WTC11 (cell line): Measurements from ENCODE around the gene HECW1. TPM values are rescaled to one million over a fixed set of nuclear protein-coding genes. Genes with fewer than 3 reads are reported as not detected.
"Not testable (repeated sequence)": the region's sequence is repeated elsewhere in the genome, so short reads cannot be mapped to it uniquely, and the experiment has no call there.

Experiments used
- ATAC-seq: fragments of 200-7000 bp; cut with Tn5 transposase; 2 replicates; pipeline ENCODE4 v1.10.0; 2021; ENCODE audit warnings: mild to moderate bottlenecking, moderate library complexity
- CTCF ChIA-PET: fragments of 300-600 bp; sonication (Branson Sonifier 250); formaldehyde crosslinking; loops from one replicate; lab custom pipeline; 2021; ENCODE audit warnings: antibody characterized with exemption; lab: Charles Lee
- POLR2A ChIA-PET: fragments of 350-600 bp; sonication (Branson Sonifier 250); formaldehyde crosslinking; loops from one replicate; lab custom pipeline; 2021; ENCODE audit warnings: antibody characterized with exemption; lab: Charles Lee
- DNase-seq: peaks from one replicate; pipeline ENCODE4 v3.0.0; 2021; ENCODE audit warnings: low spot score
- H3K27ac Mint-ChIP-seq: 2 replicates; pipeline ENCODE4 v1.8.0; 2021; ENCODE audit warnings: mixed read lengths
- H3K27me3 Mint-ChIP-seq: 2 replicates; pipeline ENCODE4 v1.8.0; 2021; ENCODE audit warnings: low read depth, mild to moderate bottlenecking, moderate library complexity, mixed read lengths
- H3K36me3 Mint-ChIP-seq: 2 replicates; pipeline ENCODE4 v1.8.0; 2021; ENCODE audit warnings: mixed read lengths
- H3K4me1 Mint-ChIP-seq: 2 replicates; pipeline ENCODE4 v1.8.0; 2022; ENCODE audit warnings: mixed read lengths
- H3K4me3 Mint-ChIP-seq: 2 replicates; pipeline ENCODE4 v1.8.0; 2021; ENCODE audit warnings: mild to moderate bottlenecking, moderate library complexity, mixed read lengths
- H3K9me3 Mint-ChIP-seq: 2 replicates; pipeline ENCODE4 v1.8.0; 2021; ENCODE audit warnings: mixed read lengths
- CDX4 ChIP-seq: fragments of 250-450 bp; sonication (Bioruptor Pico); IDR thresholded peaks from 2 replicates; pipeline ENCODE4 v1.9.0; 2021; ENCODE audit warnings: moderate library complexity, mild to moderate bottlenecking, inconsistent platforms, borderline replicate concordance
- CREB1 ChIP-seq: sonication (generic); formaldehyde crosslinking; IDR thresholded peaks from 2 replicates; pipeline ENCODE4 v1.8.0; 2023; ENCODE audit warnings: mild to moderate bottlenecking, missing genetic modification reagents
- ERG ChIP-seq: fragments of 250-450 bp; sonication (Bioruptor Pico); IDR thresholded peaks from 2 replicates; pipeline ENCODE4 v1.8.0; 2021; ENCODE audit warnings: mild to moderate bottlenecking
- ETV6 ChIP-seq: sonication (generic); formaldehyde crosslinking; IDR thresholded peaks from 2 replicates; pipeline ENCODE4 v1.8.1; 2022; ENCODE audit warnings: mild to moderate bottlenecking, missing genetic modification reagents
- GTF2I ChIP-seq: fragments of 250-450 bp; sonication (Bioruptor Pico); conservative IDR thresholded peaks from 2 replicates; pipeline ENCODE4 v1.4.0; 2021; ENCODE audit warnings: mild to moderate bottlenecking
- KAT7 ChIP-seq: sonication (generic); formaldehyde crosslinking; IDR thresholded peaks from 2 replicates; pipeline ENCODE4 v1.8.1; 2023; ENCODE audit warnings: missing genetic modification reagents, mild to moderate bottlenecking, borderline replicate concordance
- MXD4 ChIP-seq: fragments of 250-450 bp; sonication (Bioruptor Pico); IDR thresholded peaks from 2 replicates; pipeline ENCODE4 v1.8.0; 2021; ENCODE audit warnings: mild to moderate bottlenecking, moderate library complexity, borderline replicate concordance
- NFATC4 ChIP-seq: fragments of 250-450 bp; sonication (Bioruptor Pico); IDR thresholded peaks from 2 replicates; pipeline ENCODE4 v1.9.0; 2021; ENCODE audit warnings: mild to moderate bottlenecking
- NFYB ChIP-seq: sonication (generic); formaldehyde crosslinking; conservative IDR thresholded peaks from 2 replicates; pipeline ENCODE4 v1.8.0; 2022; ENCODE audit warnings: low read depth, missing genetic modification reagents
- OVOL2 ChIP-seq: fragments of 250-450 bp; sonication (Bioruptor Pico); IDR thresholded peaks from 2 replicates; pipeline ENCODE4 v1.9.0; 2021; ENCODE audit warnings: mild to moderate bottlenecking, borderline replicate concordance
- RELA ChIP-seq: sonication (generic); formaldehyde crosslinking; IDR thresholded peaks from 2 replicates; pipeline ENCODE4 v1.8.1; 2022; ENCODE audit warnings: missing genetic modification reagents, mild to moderate bottlenecking, borderline replicate concordance
- USF2 ChIP-seq: sonication (generic); formaldehyde crosslinking; IDR thresholded peaks from 2 replicates; pipeline ENCODE4 v1.8.1; 2023; ENCODE audit warnings: mild to moderate bottlenecking, missing genetic modification reagents, moderate library complexity
- ZBTB21 ChIP-seq: sonication (generic); formaldehyde crosslinking; IDR thresholded peaks from 2 replicates; pipeline ENCODE4 v1.8.1; 2023; ENCODE audit warnings: mild to moderate bottlenecking, missing genetic modification reagents, borderline replicate concordance
- ZNF121 ChIP-seq: sonication (generic); formaldehyde crosslinking; IDR thresholded peaks from 2 replicates; pipeline ENCODE4 v1.8.0; 2023; ENCODE audit warnings: missing genetic modification reagents
- ZNF219 ChIP-seq: sonication (generic); formaldehyde crosslinking; IDR thresholded peaks from 2 replicates; pipeline ENCODE4 v1.8.0; 2023; ENCODE audit warnings: missing genetic modification reagents, mild to moderate bottlenecking, borderline replicate concordance
- total RNA-seq: library from RNA; stranded (reverse); gene quantifications from 3 replicates; pipeline ENCODE4 v1.2.3, GENCODE V29; 2021
- TF ChIP-seq, protein P1 (sequence below): fragments of 200-600 bp; IDR thresholded peaks from 2 replicates; pipeline ENCODE4 v1.8.0; 2022; ENCODE audit warnings: antibody characterized with exemption
- TF ChIP-seq, protein P2 (sequence below): sonication (generic); formaldehyde crosslinking; IDR thresholded peaks from 2 replicates; pipeline ENCODE4 v1.8.1; 2023; ENCODE audit warnings: mild to moderate bottlenecking, missing genetic modification reagents
- TF ChIP-seq, protein P3 (sequence below): sonication (generic); formaldehyde crosslinking; IDR thresholded peaks from 2 replicates; pipeline ENCODE4 v1.8.1; 2023; ENCODE audit warnings: mild to moderate bottlenecking, missing genetic modification reagents, borderline replicate concordance

The HECW1 gene
- total RNA-seq, 1 experiment from 2014 or later: 6.1 TPM

- TF ChIP-seq GTF2I (CRISPR knock-in tag): no peak
- no peak for TF ChIP-seq ZNF121 (CRISPR knock-in tag)
- no peak for TF ChIP-seq NFYB (CRISPR knock-in tag)
- no peak for TF ChIP-seq ZNF219
- no peak for TF ChIP-seq USF2 (CRISPR knock-in tag)
- no peak for TF ChIP-seq ZBTB21 (CRISPR knock-in tag)
- TF ChIP-seq RELA: no peak
- no peak for TF ChIP-seq CDX4 (CRISPR knock-in tag)
- TF ChIP-seq ERG (CRISPR knock-in tag): no peak
- TF ChIP-seq CREB1 (CRISPR knock-in tag): no peak
- TF ChIP-seq ETV6 (CRISPR knock-in tag): no peak
- TF ChIP-seq MXD4 (CRISPR knock-in tag): no peak
- TF ChIP-seq, protein P1, sequence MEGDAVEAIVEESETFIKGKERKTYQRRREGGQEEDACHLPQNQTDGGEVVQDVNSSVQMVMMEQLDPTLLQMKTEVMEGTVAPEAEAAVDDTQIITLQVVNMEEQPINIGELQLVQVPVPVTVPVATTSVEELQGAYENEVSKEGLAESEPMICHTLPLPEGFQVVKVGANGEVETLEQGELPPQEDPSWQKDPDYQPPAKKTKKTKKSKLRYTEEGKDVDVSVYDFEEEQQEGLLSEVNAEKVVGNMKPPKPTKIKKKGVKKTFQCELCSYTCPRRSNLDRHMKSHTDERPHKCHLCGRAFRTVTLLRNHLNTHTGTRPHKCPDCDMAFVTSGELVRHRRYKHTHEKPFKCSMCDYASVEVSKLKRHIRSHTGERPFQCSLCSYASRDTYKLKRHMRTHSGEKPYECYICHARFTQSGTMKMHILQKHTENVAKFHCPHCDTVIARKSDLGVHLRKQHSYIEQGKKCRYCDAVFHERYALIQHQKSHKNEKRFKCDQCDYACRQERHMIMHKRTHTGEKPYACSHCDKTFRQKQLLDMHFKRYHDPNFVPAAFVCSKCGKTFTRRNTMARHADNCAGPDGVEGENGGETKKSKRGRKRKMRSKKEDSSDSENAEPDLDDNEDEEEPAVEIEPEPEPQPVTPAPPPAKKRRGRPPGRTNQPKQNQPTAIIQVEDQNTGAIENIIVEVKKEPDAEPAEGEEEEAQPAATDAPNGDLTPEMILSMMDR: no peak
- no peak for TF ChIP-seq NFATC4 (CRISPR knock-in tag)
- no peak for TF ChIP-seq OVOL2 (CRISPR knock-in tag)
- TF ChIP-seq, protein P2, sequence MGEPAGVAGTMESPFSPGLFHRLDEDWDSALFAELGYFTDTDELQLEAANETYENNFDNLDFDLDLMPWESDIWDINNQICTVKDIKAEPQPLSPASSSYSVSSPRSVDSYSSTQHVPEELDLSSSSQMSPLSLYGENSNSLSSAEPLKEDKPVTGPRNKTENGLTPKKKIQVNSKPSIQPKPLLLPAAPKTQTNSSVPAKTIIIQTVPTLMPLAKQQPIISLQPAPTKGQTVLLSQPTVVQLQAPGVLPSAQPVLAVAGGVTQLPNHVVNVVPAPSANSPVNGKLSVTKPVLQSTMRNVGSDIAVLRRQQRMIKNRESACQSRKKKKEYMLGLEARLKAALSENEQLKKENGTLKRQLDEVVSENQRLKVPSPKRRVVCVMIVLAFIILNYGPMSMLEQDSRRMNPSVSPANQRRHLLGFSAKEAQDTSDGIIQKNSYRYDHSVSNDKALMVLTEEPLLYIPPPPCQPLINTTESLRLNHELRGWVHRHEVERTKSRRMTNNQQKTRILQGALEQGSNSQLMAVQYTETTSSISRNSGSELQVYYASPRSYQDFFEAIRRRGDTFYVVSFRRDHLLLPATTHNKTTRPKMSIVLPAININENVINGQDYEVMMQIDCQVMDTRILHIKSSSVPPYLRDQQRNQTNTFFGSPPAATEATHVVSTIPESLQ (CRISPR knock-in tag): no peak
- TF ChIP-seq, protein P3, sequence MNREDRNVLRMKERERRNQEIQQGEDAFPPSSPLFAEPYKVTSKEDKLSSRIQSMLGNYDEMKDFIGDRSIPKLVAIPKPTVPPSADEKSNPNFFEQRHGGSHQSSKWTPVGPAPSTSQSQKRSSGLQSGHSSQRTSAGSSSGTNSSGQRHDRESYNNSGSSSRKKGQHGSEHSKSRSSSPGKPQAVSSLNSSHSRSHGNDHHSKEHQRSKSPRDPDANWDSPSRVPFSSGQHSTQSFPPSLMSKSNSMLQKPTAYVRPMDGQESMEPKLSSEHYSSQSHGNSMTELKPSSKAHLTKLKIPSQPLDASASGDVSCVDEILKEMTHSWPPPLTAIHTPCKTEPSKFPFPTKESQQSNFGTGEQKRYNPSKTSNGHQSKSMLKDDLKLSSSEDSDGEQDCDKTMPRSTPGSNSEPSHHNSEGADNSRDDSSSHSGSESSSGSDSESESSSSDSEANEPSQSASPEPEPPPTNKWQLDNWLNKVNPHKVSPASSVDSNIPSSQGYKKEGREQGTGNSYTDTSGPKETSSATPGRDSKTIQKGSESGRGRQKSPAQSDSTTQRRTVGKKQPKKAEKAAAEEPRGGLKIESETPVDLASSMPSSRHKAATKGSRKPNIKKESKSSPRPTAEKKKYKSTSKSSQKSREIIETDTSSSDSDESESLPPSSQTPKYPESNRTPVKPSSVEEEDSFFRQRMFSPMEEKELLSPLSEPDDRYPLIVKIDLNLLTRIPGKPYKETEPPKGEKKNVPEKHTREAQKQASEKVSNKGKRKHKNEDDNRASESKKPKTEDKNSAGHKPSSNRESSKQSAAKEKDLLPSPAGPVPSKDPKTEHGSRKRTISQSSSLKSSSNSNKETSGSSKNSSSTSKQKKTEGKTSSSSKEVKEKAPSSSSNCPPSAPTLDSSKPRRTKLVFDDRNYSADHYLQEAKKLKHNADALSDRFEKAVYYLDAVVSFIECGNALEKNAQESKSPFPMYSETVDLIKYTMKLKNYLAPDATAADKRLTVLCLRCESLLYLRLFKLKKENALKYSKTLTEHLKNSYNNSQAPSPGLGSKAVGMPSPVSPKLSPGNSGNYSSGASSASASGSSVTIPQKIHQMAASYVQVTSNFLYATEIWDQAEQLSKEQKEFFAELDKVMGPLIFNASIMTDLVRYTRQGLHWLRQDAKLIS (CRISPR knock-in tag): no peak
- no peak for TF ChIP-seq KAT7 (CRISPR knock-in tag)
- ChIA-PET CTCF (interaction anchor here (1.0 to 1.3 kb wide), 4 partner anchors 9 to 267 kb away, joined by 3 to 5 read pairs (median 4); no protein-coding TSS in a partner anchor), POLR2A (no interaction called here)
- Mint-ChIP-seq H3K9me3 (peaks cover 4% of the 10 kb centered on the region), H3K27me3 (no peaks in the 10 kb centered on the region), H3K27ac (peak overlapping the region; percentile 72; the same call in 1 of the 2 replicates), H3K36me3 (no peaks in the 10 kb centered on the region), H3K4me1 (peaks cover 68% of the 10 kb centered on the region), H3K4me3 (no peak overlapping the region)
- DNase-seq (no peak), ATAC-seq (peak; percentile 41)
Measured at GRCh38 chr7:43208242-43208641, 95.8 kb downstream of the HECW1 start.

DNA sequence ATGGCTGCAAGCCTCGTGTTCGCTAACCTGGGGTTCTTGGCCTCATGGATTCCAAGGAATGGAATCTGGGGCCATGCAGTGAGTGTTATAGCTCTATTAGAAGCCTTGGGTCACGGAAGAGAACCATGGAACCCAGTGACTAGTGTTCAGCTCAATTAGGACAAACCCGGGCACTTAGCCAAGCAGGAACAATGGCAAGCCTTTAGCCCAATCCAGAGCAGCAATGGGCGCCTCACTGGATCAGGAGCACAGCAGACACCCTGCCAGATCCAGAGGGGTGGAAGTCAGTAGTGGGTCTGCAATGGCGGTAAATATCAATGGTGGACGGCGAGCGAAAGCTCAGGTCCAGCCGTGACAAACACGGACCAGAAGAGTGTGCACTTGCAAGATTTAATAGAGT is 98.1 kb downstream of the HECW1 start:
- ChIA-PET POLR2A (interaction anchor here (0.6 kb wide), 1 partner anchor 52 kb away, joined by 3 read pairs; no protein-coding TSS in a partner anchor), CTCF (interaction anchor here (0.8 to 1.4 kb wide), 4 partner anchors 9 to 228 kb away, joined by 3 to 6 read pairs (median 4); no protein-coding TSS in a partner anchor)
- not testable (repeated sequence) for H3K9me3 Mint-ChIP-seq, DNase-seq, ATAC-seq, H3K27ac Mint-ChIP-seq, H3K36me3 Mint-ChIP-seq, H3K27me3 Mint-ChIP-seq, H3K4me3 Mint-ChIP-seq
- peaks cover 70% of the 10 kb centered on the region for H3K4me1 Mint-ChIP-seq
